ENCODE measurements around the gene SLC51B.

Gene SLC51B

DNA sequence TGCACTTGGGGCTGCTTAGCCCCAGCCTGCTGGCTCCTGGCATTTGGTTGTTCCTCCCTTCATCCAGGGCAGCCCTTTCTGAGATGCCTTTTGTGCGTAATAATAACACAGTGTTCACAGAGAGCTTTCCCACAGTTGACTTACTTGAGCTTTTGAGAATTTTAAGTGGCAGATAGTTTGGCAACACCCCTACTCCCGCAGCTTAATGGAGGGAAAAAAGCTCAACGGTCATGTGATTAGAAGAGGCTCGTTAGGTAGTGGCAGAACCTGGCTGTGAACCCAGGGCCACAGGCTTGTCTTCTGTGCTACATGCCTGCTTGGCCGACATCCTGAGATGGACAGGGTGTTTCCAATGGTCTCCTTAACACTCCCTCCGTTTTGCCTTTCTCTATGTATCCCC lies 36.1 kb downstream of the SLC51B start:
- Histone ChIP-seq H3K79me2 (ENCODE audit: insufficient read depth, low read depth) (no peaks in the 10 kb centered on the region), H4K20me1 (ENCODE audit: insufficient read depth) (no peaks in the 10 kb centered on the region), H3K27ac (no peak overlapping the region), H3K9ac (no peak overlapping the region), H3K4me2 (no peak overlapping the region), H3K4me1 (ENCODE audit: low read depth, poor library complexity, severe bottlenecking) (no peaks in the 10 kb centered on the region), H3K27me3 (ENCODE audit: insufficient read depth, low read depth) (no peaks in the 10 kb centered on the region; the same call in 1 of the 2 replicates), H3K4me3 (IDR thresholded peaks at IDR 0.05; ENCODE audit: insufficient read depth, low read depth, low read length) (no peak overlapping the region), H2AFZ (ENCODE audit: low read depth) (no peak overlapping the region), H3K36me3 (ENCODE audit: insufficient read depth) (no peaks in the 10 kb centered on the region)
- TF ChIP-seq, protein P1, sequence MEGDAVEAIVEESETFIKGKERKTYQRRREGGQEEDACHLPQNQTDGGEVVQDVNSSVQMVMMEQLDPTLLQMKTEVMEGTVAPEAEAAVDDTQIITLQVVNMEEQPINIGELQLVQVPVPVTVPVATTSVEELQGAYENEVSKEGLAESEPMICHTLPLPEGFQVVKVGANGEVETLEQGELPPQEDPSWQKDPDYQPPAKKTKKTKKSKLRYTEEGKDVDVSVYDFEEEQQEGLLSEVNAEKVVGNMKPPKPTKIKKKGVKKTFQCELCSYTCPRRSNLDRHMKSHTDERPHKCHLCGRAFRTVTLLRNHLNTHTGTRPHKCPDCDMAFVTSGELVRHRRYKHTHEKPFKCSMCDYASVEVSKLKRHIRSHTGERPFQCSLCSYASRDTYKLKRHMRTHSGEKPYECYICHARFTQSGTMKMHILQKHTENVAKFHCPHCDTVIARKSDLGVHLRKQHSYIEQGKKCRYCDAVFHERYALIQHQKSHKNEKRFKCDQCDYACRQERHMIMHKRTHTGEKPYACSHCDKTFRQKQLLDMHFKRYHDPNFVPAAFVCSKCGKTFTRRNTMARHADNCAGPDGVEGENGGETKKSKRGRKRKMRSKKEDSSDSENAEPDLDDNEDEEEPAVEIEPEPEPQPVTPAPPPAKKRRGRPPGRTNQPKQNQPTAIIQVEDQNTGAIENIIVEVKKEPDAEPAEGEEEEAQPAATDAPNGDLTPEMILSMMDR (conservative IDR thresholded peaks at IDR 0.05; ENCODE audit: low read depth, low read length) = no peak

DNA sequence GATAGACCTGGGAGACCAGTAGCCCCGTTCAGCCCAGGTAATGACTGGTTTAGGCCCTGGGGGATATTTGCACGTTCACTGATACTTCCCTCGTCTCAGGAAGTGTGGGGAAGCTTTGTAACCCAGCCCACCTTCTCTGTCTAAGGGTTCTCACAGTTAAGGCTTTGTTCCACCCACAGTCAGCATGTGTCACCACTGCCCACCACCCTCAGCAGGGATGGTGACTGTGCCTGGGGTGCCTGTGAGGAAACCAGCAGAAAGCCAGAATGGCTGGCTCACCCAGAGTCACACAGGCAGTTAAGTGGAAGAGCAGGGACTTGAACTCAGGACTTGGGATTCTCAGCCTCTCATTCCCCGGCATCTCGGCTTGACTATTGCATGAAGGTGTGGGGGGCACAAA lies 36.6 kb downstream of the SLC51B start:
- no peaks in the 10 kb centered on the region for H4K20me1 ChIP-seq (ENCODE audit: insufficient read depth)
- no peak overlapping the region for H3K4me3 ChIP-seq (IDR thresholded peaks at IDR 0.05; ENCODE audit: insufficient read depth, low read depth, low read length)
- no peak overlapping the region for H3K4me2 ChIP-seq
- no peaks in the 10 kb centered on the region for H3K4me1 ChIP-seq (ENCODE audit: low read depth, poor library complexity, severe bottlenecking)
- no peak overlapping the region for H2AFZ ChIP-seq (ENCODE audit: low read depth)
- H3K9ac ChIP-seq = no peak overlapping the region
- H3K79me2 ChIP-seq (ENCODE audit: insufficient read depth, low read depth) = no peaks in the 10 kb centered on the region
- no peaks in the 10 kb centered on the region for H3K36me3 ChIP-seq (ENCODE audit: insufficient read depth)
- TF ChIP-seq, protein P1 (conservative IDR thresholded peaks at IDR 0.05; ENCODE audit: low read depth, low read length) = no peak
- no peaks in the 10 kb centered on the region; the same call in 1 of the 2 replicates for H3K27me3 ChIP-seq (ENCODE audit: insufficient read depth, low read depth)
- H3K27ac ChIP-seq = no peak overlapping the region

DNA sequence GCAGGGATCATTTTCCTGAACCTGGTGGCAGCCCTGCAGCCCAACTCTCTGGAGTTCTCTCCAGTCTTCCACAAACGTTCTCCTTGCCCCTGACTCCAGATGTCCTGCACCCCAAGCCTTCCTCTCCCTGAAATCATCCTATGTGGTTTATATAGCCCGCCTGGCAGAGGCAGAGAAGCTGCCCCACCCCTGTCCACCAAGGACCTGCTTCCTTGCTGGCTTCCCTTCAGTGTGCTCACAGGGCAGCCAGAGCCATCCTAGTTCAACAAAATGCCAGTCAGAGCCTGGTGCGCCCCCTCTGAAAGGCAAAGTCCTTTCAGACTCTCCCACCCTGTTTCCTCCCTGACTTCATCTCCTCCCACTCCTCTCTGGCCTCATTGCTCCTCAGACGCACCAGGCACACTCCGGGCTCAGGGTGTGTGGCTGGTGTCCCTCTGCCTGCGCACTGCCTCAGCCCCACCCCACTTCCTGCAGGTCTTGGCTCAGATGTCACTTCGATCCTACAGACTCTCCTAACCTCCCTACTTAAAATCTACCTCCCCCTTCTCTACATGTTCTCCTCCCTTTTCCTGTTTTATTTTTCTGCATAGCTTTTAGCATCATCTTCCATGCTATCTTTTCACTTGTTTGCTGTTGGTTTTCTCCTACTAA lies 37.2 kb downstream of the SLC51B start:
- no peaks in the 10 kb centered on the region for H3K4me1 ChIP-seq (ENCODE audit: low read depth, poor library complexity, severe bottlenecking)

DNA sequence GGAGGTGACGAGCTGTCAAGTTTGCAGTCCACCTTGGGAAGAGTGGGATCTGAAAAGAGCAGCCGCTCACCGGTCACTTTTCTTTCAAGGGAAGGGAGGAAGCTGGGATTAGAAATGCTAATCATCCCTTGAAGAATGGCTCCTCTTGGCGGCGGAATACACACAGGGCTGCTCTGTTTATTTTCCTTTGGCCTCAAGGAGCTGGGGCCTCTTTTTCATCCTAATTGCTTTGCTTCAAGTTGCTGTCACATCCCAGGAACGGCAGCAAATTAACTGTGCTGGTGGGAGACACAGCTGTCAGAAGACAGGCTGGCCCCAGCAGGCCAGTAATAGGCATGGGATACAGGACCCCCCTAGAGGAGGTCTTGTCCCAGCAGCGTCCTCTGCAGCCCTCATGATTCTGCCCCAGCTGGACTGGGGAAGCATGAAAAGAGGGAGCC lies 38.1 kb downstream of the SLC51B start:
- TF ChIP-seq, protein P1 (conservative IDR thresholded peaks at IDR 0.05; ENCODE audit: low read depth, low read length) = no peak
- Histone ChIP-seq H3K36me3 (ENCODE audit: insufficient read depth) (no peaks in the 10 kb centered on the region), H4K20me1 (ENCODE audit: insufficient read depth) (no peaks in the 10 kb centered on the region), H3K79me2 (ENCODE audit: insufficient read depth, low read depth) (no peaks in the 10 kb centered on the region), H3K4me3 (IDR thresholded peaks at IDR 0.05; ENCODE audit: insufficient read depth, low read depth, low read length) (no peak overlapping the region), H3K4me2 (no peak overlapping the region), H3K27ac (no peak overlapping the region), H3K9ac (no peak overlapping the region), H2AFZ (ENCODE audit: low read depth) (no peak overlapping the region), H3K27me3 (ENCODE audit: insufficient read depth, low read depth) (no peaks in the 10 kb centered on the region; the same call in 1 of the 2 replicates), H3K4me1 (ENCODE audit: low read depth, poor library complexity, severe bottlenecking) (no peaks in the 10 kb centered on the region)

More for the DNA sequence above, 37.2 kb downstream of the SLC51B start:
- H3K9ac ChIP-seq = no peak overlapping the region
- H4K20me1 ChIP-seq (ENCODE audit: insufficient read depth) = no peaks in the 10 kb centered on the region
- no peak overlapping the region for H3K4me3 ChIP-seq (IDR thresholded peaks at IDR 0.05; ENCODE audit: insufficient read depth, low read depth, low read length)
- no peaks in the 10 kb centered on the region; the same call in 1 of the 2 replicates for H3K27me3 ChIP-seq (ENCODE audit: insufficient read depth, low read depth)
- H2AFZ ChIP-seq (ENCODE audit: low read depth) = no peak overlapping the region
- no peaks in the 10 kb centered on the region for H3K79me2 ChIP-seq (ENCODE audit: insufficient read depth, low read depth)
- TF ChIP-seq, protein P1 (conservative IDR thresholded peaks at IDR 0.05; ENCODE audit: low read depth, low read length) = no peak
- no peak overlapping the region for H3K27ac ChIP-seq
- no peak overlapping the region for H3K4me2 ChIP-seq
- no peaks in the 10 kb centered on the region for H3K36me3 ChIP-seq (ENCODE audit: insufficient read depth)
